Stomach (tissue), 9 donors: Measurements from ENCODE around the gene PEX26. TPM values are rescaled to one million over a fixed set of nuclear protein-coding genes. Genes with fewer than 3 reads are reported as not detected.

ENCODE experiments used
- DNase-seq, 2 donors: peaks; one replicate each; pipeline versions ENCODE4 v3.0.0 to v3.0.0-alpha.2; 2013 to 2019
- H3K27ac ChIP-seq, 5 donors: fragments of 200-600 bp in 4 of 5; sonication (generic) in 4 of 5; one replicate each; pipeline ENCODE4 v1.5.1; 2013 to 2019; ENCODE audit warnings: mild to moderate bottlenecking in 1 of 5, moderate library complexity in 1 of 5
- H3K27me3 ChIP-seq, 3 donors: fragments of 200-600 bp; sonication (generic); one replicate each; pipeline ENCODE4 v1.5.1; 2017 to 2019; ENCODE audit warnings: mixed run types in 1 of 3
- H3K36me3 ChIP-seq, 4 donors: fragments of 200-600 bp; sonication (generic); 1 replicate in 3 of 4; 2 replicates in 1 of 4; pipeline ENCODE4 v1.5.1; 2016 to 2019
- H3K4me1 ChIP-seq, 4 donors: fragments of 200-600 bp; sonication (generic); one replicate each; pipeline ENCODE4 v1.5.1; 2016 to 2019
- H3K4me3 ChIP-seq, 4 donors: fragments of 200-600 bp; sonication (generic) in 3 of 4; one replicate each; pipeline ENCODE4 v1.5.1; 2016 to 2019; ENCODE audit warnings: mild to moderate bottlenecking in 1 of 4
- H3K9me3 ChIP-seq, 4 donors: fragments of 200-600 bp; sonication (generic); one replicate each; pipeline ENCODE4 v1.5.1; 2016 to 2019
- EP300 ChIP-seq: sonication (generic); formaldehyde crosslinking; IDR thresholded peaks from one replicate; pipeline ENCODE4 v1.6.1; 2017; ENCODE audit warnings: antibody characterized with exemption
- POLR2A ChIP-seq, 4 donors: fragments of 450-650 bp; IDR thresholded peaks; one replicate each; pipeline ENCODE4 v1.6.1; 2016; ENCODE audit warnings: antibody characterized with exemption in 4 of 4, control low read depth in 2 of 4, mild to moderate bottlenecking in 1 of 4, moderate library complexity in 1 of 4
- POLR2AphosphoS5 ChIP-seq, 3 donors: sonication (generic); formaldehyde crosslinking; IDR thresholded peaks; one replicate each; pipeline ENCODE4 v1.6.1; 2016; ENCODE audit warnings: antibody characterized with exemption in 3 of 3
- WGBS, 5 donors: extraction: QIAGEN DNeasy Blood & Tissue Kit in 3 of 5; methylation state at CpG; one replicate each; pipeline versions ENCODE4 v1.1.5 to v1.1.7; 2013 to 2018; 5-methylcytosine and 5-hydroxymethylcytosine counted together
- intact Hi-C: fragments of 100-400 bp; cut with DNase I; formaldehyde crosslinking; loops from one replicate; pipeline ENCODE4 v1.15.1; 2023; ENCODE audit warnings: low total_unique reads
- polyA plus RNA-seq, 3 donors: library from polyadenylated mRNA; stranded (reverse); fragments of 200-250 nt; gene quantifications; one replicate each; pipeline ENCODE4 v1.2.3, GENCODE V29; 2013
- small RNA-seq, 4 donors: library from RNA; depleted of rRNA; stranded (forward); fragments of <200 nt; gene quantifications; one replicate each; pipeline ENCODE3, GENCODE V24; 2016
- total RNA-seq, 5 donors: library from RNA; depleted of rRNA; stranded (reverse); fragments of >200 nt; gene quantifications; one replicate each; pipeline versions ENCODE4 v1.1.0 to v1.2.3, GENCODE V29; 2014 to 2016
- TF ChIP-seq, protein P1 (sequence below), 7 experiments: fragments of 450-650 bp in 4 of 7; fragments of 200-600 bp in 3 of 7; sonication (generic) in 3 of 7; IDR thresholded peaks; one replicate each; pipeline ENCODE4 v1.5.1; 2016 to 2019; ENCODE audit warnings: antibody characterized with exemption in 7 of 7, control low read depth in 2 of 7, mild to moderate bottlenecking in 1 of 7
- donor health status: healthy with polysubstance abuse.
- donor health status: Bipolar disorder and iron deficiency.
- donor health status: healthy.

Gene PEX26
- total and polyA plus RNA-seq, 8 donors: 6.7 to 564 (median 16.5) TPM

- H3K4me3 ChIP-seq: no peak overlapping the region
- WGBS, 5 donors: 92 to 97% (median 92%) methylated on average over 2 to 5 of the region's 5 CpGs
- TF ChIP-seq, protein P1, sequence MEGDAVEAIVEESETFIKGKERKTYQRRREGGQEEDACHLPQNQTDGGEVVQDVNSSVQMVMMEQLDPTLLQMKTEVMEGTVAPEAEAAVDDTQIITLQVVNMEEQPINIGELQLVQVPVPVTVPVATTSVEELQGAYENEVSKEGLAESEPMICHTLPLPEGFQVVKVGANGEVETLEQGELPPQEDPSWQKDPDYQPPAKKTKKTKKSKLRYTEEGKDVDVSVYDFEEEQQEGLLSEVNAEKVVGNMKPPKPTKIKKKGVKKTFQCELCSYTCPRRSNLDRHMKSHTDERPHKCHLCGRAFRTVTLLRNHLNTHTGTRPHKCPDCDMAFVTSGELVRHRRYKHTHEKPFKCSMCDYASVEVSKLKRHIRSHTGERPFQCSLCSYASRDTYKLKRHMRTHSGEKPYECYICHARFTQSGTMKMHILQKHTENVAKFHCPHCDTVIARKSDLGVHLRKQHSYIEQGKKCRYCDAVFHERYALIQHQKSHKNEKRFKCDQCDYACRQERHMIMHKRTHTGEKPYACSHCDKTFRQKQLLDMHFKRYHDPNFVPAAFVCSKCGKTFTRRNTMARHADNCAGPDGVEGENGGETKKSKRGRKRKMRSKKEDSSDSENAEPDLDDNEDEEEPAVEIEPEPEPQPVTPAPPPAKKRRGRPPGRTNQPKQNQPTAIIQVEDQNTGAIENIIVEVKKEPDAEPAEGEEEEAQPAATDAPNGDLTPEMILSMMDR (IDR thresholded peaks at IDR 0.05): no peak
- no peak for TF ChIP-seq EP300
- TF ChIP-seq POLR2AphosphoS5 (IDR thresholded peaks at IDR 0.05): no peak
- TF ChIP-seq POLR2A (IDR thresholded peaks at IDR 0.05): no peak
- H3K27me3 ChIP-seq: no peaks in the 10 kb centered on the region
- DNase-seq: no peak
- H3K36me3 ChIP-seq: no peaks in the 10 kb centered on the region
- H3K9me3 ChIP-seq: no peaks in the 10 kb centered on the region
- no peak overlapping the region for H3K27ac ChIP-seq
- intact Hi-C loops: no loop called here
- H3K4me1 ChIP-seq: peaks cover 7 to 36% (median 18%) of the 10 kb centered on the region in 4 donors
Observed at GRCh38 chr22:18147791-18148190, 70.0 kb downstream of the PEX26 start.

- peak overlapping the region in 1 of 5 donors; percentile 89 for H3K27ac ChIP-seq
- intact Hi-C loops: no loop called here
- peak overlapping the region in 1 of 4 donors; percentile 68 for H3K4me3 ChIP-seq
- no peak for TF ChIP-seq POLR2A (IDR thresholded peaks at IDR 0.05)
- no peak for TF ChIP-seq POLR2AphosphoS5 (IDR thresholded peaks at IDR 0.05)
- TF ChIP-seq, protein P1 (IDR thresholded peaks at IDR 0.05): no peak
- no peak for TF ChIP-seq EP300
- H3K36me3 ChIP-seq: no peaks in the 10 kb centered on the region
- 53 to 83% (median 79%) methylated on average over 17 of the region's 17 CpGs for WGBS, 5 donors
- no peaks in the 10 kb centered on the region for H3K9me3 ChIP-seq
- H3K4me1 ChIP-seq: peaks cover 7 to 36% (median 18%) of the 10 kb centered on the region in 4 donors
- DNase-seq: peak in 1 of 2 donors; percentile 39
- no peaks in the 10 kb centered on the region for H3K27me3 ChIP-seq
Observed at GRCh38 chr22:18148293-18148965, 70.6 kb downstream of the PEX26 start.

GRCh38 chr22:18152519-18152918, 74.7 kb downstream of the PEX26 start:
- intact Hi-C loops: no loop called here
- 78 to 83% (median 83%) methylated on average over 8 of the region's 8 CpGs for WGBS, 5 donors
- no peak overlapping the region for H3K4me3 ChIP-seq
- peaks cover 13 to 45% (median 22%) of the 10 kb centered on the region in 4 donors for H3K4me1 ChIP-seq
- H3K36me3 ChIP-seq: peaks cover 0 to under 1% (median under 1%) of the 10 kb centered on the region in 4 donors
- no peak for TF ChIP-seq POLR2AphosphoS5 (IDR thresholded peaks at IDR 0.05)
- TF ChIP-seq POLR2A (IDR thresholded peaks at IDR 0.05): no peak
- TF ChIP-seq EP300: no peak
- TF ChIP-seq, protein P1 (IDR thresholded peaks at IDR 0.05): no peak
- peak overlapping the region in 3 of 5 donors; percentile 38 to 56 (median 51) for H3K27ac ChIP-seq
- no peaks in the 10 kb centered on the region for H3K9me3 ChIP-seq
- no peaks in the 10 kb centered on the region for H3K27me3 ChIP-seq
- DNase-seq: no peak

DNA sequence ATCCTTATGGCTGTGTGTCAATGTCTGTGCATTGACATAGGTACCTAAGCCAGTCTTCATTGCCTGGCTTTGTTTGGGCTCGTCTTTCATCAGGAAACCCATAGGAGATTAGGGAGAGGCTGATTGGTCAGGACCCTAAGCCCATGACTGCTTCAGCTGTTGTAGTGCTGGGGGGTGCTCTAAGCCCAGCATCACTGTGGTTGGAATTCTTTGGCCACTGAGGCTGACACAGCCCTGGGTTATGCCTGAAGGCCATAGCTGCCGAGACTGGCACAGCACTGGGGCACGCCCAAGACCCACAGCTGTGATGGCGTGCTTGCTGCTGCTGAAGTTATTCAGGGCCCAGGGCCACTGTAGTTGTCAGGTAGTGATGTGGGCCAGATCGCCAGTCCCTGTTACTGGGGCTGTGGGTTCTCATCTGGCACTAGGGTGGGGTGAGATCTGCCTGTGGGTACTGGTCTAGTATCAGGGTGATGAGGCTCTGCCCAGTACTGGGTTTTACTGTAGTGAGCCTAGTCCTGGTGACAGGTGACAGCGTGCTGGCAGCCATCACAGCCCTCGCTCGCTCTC, 77.1 kb downstream of the PEX26 start:
- H3K9me3 ChIP-seq: no peaks in the 10 kb centered on the region
- TF ChIP-seq EP300 (no peak), POLR2AphosphoS5 (IDR thresholded peaks at IDR 0.05) (no peak), POLR2A (IDR thresholded peaks at IDR 0.05) (no peak)
- TF ChIP-seq, protein P1 (IDR thresholded peaks at IDR 0.05): no peak
- H3K4me1 ChIP-seq: peaks cover 6 to 26% (median 18%) of the 10 kb centered on the region in 4 donors
- intact Hi-C loops: no loop called here
- no peak overlapping the region for H3K4me3 ChIP-seq
- no peaks in the 10 kb centered on the region for H3K27me3 ChIP-seq
- no peak overlapping the region for H3K27ac ChIP-seq
- 96 to 99% (median 96%) methylated on average over 2 to 8 of the region's 8 CpGs for WGBS, 5 donors
- no peak for DNase-seq
- peaks cover 0 to 17% (median 7%) of the 10 kb centered on the region in 4 donors for H3K36me3 ChIP-seq

Small RNA genes lying within 50 kb of the gene (small RNA-seq; reads per million reads assigned to genes)
- 0 reads per million in 4 donors for gene AC016027.5

Other genes starting within 250 kb of the PEX26 start
- gene MICAL3, start 53.4 kb upstream of the PEX26 start, total RNA-seq: 100 to 1,000 TPM in 1 of 5 donors, 10 to 100 TPM in 4; 17.5 to 130 (median 37.3) TPM
- gene MICAL3, start 53.4 kb upstream of the PEX26 start, polyA plus RNA-seq: 1 to 10 TPM; 3.5 to 5.1 (median 4.9) TPM
- not detected for gene TUBA8, start 32.8 kb downstream of the PEX26 start, total RNA-seq
- 1 to 10 TPM; 3.1 to 4.1 (median 3.5) TPM for gene TUBA8, start 32.8 kb downstream of the PEX26 start, polyA plus RNA-seq
- 1 to 10 TPM in 3 of 5 donors, under 1 TPM in 1, not detected in 1; 0.29 to 5.1 (median 2.9) TPM for gene USP18, start 72.2 kb downstream of the PEX26 start, total RNA-seq
- 1 to 10 TPM; 5.4 to 9.6 (median 5.8) TPM for gene USP18, start 72.2 kb downstream of the PEX26 start, polyA plus RNA-seq